T-cell (primary cell): ENCODE measurements around the gene ACP4. TPM values are rescaled to one million over a fixed set of nuclear protein-coding genes. Genes with fewer than 3 reads are reported as not detected.
"Not testable (repeated sequence)": the region's sequence is repeated elsewhere in the genome, so short reads cannot be mapped to it uniquely, and the experiment has no call there.

Experiments used
- ATAC-seq, 4 experiments: fragments of 200-7000 bp in 3 of 4; fragments of 150-1000 bp in 1 of 4; cut with Tn5 transposase; replicated peaks in 1 of 4; 1 replicate in 3 of 4; 2 replicates in 1 of 4; pipeline ENCODE4 v1.10.0; 2021; ENCODE audit warnings: moderate library complexity in 3 of 4, mild to moderate bottlenecking in 2 of 4, moderate number of reproducible peaks in 1 of 4
- CTCF ChIA-PET, 2 donors: fragments of 300-600 bp; sonication (Branson Sonifier 250); formaldehyde crosslinking; loops; one replicate each; lab custom pipeline; 2022; ENCODE audit warnings: antibody characterized with exemption in 2 of 2; lab: Charles Lee
- POLR2A ChIA-PET, 2 donors: fragments of 300-600 bp; sonication (Branson Sonifier 250); formaldehyde crosslinking; loops; one replicate each; lab custom pipeline; 2022; ENCODE audit warnings: antibody characterized with exemption in 2 of 2; lab: Charles Lee
- DNase-seq, 35 experiments: peaks; one replicate each; pipeline versions ENCODE4 v3.0.0 to v3.0.0-alpha.2; 2013 to 2023
- H3K27ac ChIP-seq: one replicate; pipeline ENCODE4 v1.5.1; 2013; ENCODE audit warnings: low read length
- H3K27me3 ChIP-seq, 2 experiments: replicated peaks in 1 of 2; 1 replicate in 1 of 2; 2 replicates in 1 of 2; pipeline versions ENCODE4 v1.6.1 to v1.7.0; 2013; ENCODE audit warnings: low read length in 1 of 2, mixed read lengths in 1 of 2; ENCODE audit not compliant: control insufficient read depth in 2 of 2, insufficient read depth in 2 of 2; ENCODE audit errors: extremely low read depth in 1 of 2
- H3K36me3 ChIP-seq, 2 donors: 1 replicate in 1 of 2; 2 replicates in 1 of 2; pipeline versions ENCODE4 v1.6.1 to v1.7.0; 2013; ENCODE audit warnings: low read length in 1 of 2; ENCODE audit not compliant: control insufficient read depth in 2 of 2, insufficient read depth in 1 of 2; ENCODE audit errors: extremely low read depth in 1 of 2
- H3K4me1 ChIP-seq, 2 experiments: 1 replicate in 1 of 2; 2 replicates in 1 of 2; pipeline versions ENCODE4 v1.6.1 to v1.7.0; 2013; ENCODE audit warnings: low read length in 2 of 2, mixed read lengths in 1 of 2; ENCODE audit not compliant: insufficient read depth in 2 of 2, control insufficient read depth in 1 of 2; ENCODE audit errors: extremely low read depth in 1 of 2
- H3K4me3 ChIP-seq, 2 donors: 1 replicate in 1 of 2; 2 replicates in 1 of 2; pipeline versions ENCODE4 v1.5.1 to v1.7.0; 2013; ENCODE audit warnings: mild to moderate bottlenecking in 2 of 2, low read length in 1 of 2, moderate library complexity in 1 of 2; ENCODE audit not compliant: control insufficient read depth in 1 of 2; ENCODE audit errors: extremely low read depth in 1 of 2
- H3K9me3 ChIP-seq: 2 replicates; pipeline ENCODE4 v1.7.0; 2013
- H3K27ac Mint-ChIP-seq, 2 donors: one replicate each; pipeline ENCODE4 v1.8.0; 2020 to 2021; ENCODE audit warnings: mild to moderate bottlenecking in 2 of 2, mixed read lengths in 2 of 2
- H3K27me3 Mint-ChIP-seq, 2 donors: one replicate each; pipeline ENCODE4 v1.8.0; 2021 to 2022; ENCODE audit warnings: mixed read lengths in 2 of 2
- H3K36me3 Mint-ChIP-seq: one replicate; pipeline ENCODE4 v1.8.0; 2021; ENCODE audit warnings: mixed read lengths
- H3K4me1 Mint-ChIP-seq, 3 donors: one replicate each; pipeline ENCODE4 v1.8.0; 2020 to 2022; ENCODE audit warnings: mixed read lengths in 3 of 3, mild to moderate bottlenecking in 1 of 3
- H3K4me3 Mint-ChIP-seq, 3 donors: one replicate each; pipeline ENCODE4 v1.8.0; 2020 to 2022; ENCODE audit warnings: mild to moderate bottlenecking in 3 of 3, mixed read lengths in 3 of 3, moderate library complexity in 3 of 3
- H3K9me3 Mint-ChIP-seq, 3 donors: one replicate each; pipeline ENCODE4 v1.8.0; 2020 to 2022; ENCODE audit warnings: mixed read lengths in 3 of 3
- WGBS: methylation state at CpG from one replicate; pipeline ENCODE4 v1.1.5; 2013; ENCODE audit warnings: missing lambda C conversion rate; ENCODE audit not compliant: insufficient coverage; 5-methylcytosine and 5-hydroxymethylcytosine counted together
- total RNA-seq, 35 experiments: library from RNA in 6 of 35; stranded (reverse) in 6 of 35; fragments of 120-200 nt in 1 of 35; gene quantifications; one replicate each; pipeline versions ENCODE4 v1.2.1 to v1.2.4 and lab custom pipeline; 2013 to 2026

Gene ACP4
- total RNA-seq, 5 donors from 2014 or later (not counting 1 experiment from before 2014, with no cell fraction given) = not detected

- Histone ChIP-seq H3K36me3 (no peaks in the 10 kb centered on the region), H3K27ac (no peak overlapping the region), H3K4me3 (no peak overlapping the region), H3K27me3 (peaks cover 0 to 13% of the 10 kb centered on the region in 2 experiments), H3K4me1 (no peaks in the 10 kb centered on the region), H3K9me3 (no peaks in the 10 kb centered on the region)
- Mint-ChIP-seq H3K27ac (no peak overlapping the region), H3K27me3 (peaks cover 20 to 24% of the 10 kb centered on the region in 2 donors), H3K4me1 (no peaks in the 10 kb centered on the region), H3K4me3 (no peak overlapping the region), H3K9me3 (no peaks in the 10 kb centered on the region), H3K36me3 (no peaks in the 10 kb centered on the region)
- WGBS = 87% methylated on average over 12 of the region's 15 CpGs
- POLR2A ChIA-PET = no interaction called here
- DNase-seq (no peak), ATAC-seq (no peak)
- CTCF ChIA-PET = no interaction called here
Measured at GRCh38 chr19:50750010-50750409, 40.2 kb upstream of the ACP4 start.

GRCh38 chr19:50753879-50754278, 36.3 kb upstream of the ACP4 start:
- POLR2A ChIA-PET = no interaction called here
- CTCF ChIA-PET = no interaction called here
- H3K4me1 Mint-ChIP-seq = no peaks in the 10 kb centered on the region
- no peaks in the 10 kb centered on the region for H3K4me1 ChIP-seq
- no peak overlapping the region for H3K4me3 ChIP-seq
- no peak for DNase-seq
- H3K27me3 ChIP-seq = peaks cover 0 to 10% of the 10 kb centered on the region in 2 experiments
- H3K27ac ChIP-seq = no peak overlapping the region
- H3K9me3 Mint-ChIP-seq = no peaks in the 10 kb centered on the region
- H3K27me3 Mint-ChIP-seq = peaks cover 17 to 19% of the 10 kb centered on the region in 2 donors
- no peaks in the 10 kb centered on the region for H3K9me3 ChIP-seq
- no peaks in the 10 kb centered on the region for H3K36me3 ChIP-seq
- no peaks in the 10 kb centered on the region for H3K36me3 Mint-ChIP-seq
- H3K4me3 Mint-ChIP-seq = no peak overlapping the region
- 63% methylated on average over 2 of the region's 4 CpGs for WGBS
- no peak overlapping the region for H3K27ac Mint-ChIP-seq
- no peak for ATAC-seq

GRCh38 chr19:50756244-50756643, 34.0 kb upstream of the ACP4 start:
- 61% methylated on average over 4 of the region's 8 CpGs for WGBS
- H3K36me3 ChIP-seq, H3K4me3 Mint-ChIP-seq, H3K27ac Mint-ChIP-seq, H3K9me3 ChIP-seq, H3K27ac ChIP-seq, H3K36me3 Mint-ChIP-seq, POLR2A ChIA-PET, CTCF ChIA-PET, H3K4me3 ChIP-seq, ATAC-seq, H3K9me3 Mint-ChIP-seq, H3K4me1 Mint-ChIP-seq, DNase-seq, H3K4me1 ChIP-seq: not testable (repeated sequence)
- H3K27me3 ChIP-seq = peaks cover 0 to 13% of the 10 kb centered on the region in 2 experiments
- H3K27me3 Mint-ChIP-seq = peaks cover 17 to 23% of the 10 kb centered on the region in 2 donors

GRCh38 chr19:50757624-50758023, 32.6 kb upstream of the ACP4 start:
- ATAC-seq, H3K36me3 ChIP-seq, H3K4me1 Mint-ChIP-seq, H3K9me3 Mint-ChIP-seq, H3K4me3 Mint-ChIP-seq, H3K27ac Mint-ChIP-seq, CTCF ChIA-PET, DNase-seq, H3K36me3 Mint-ChIP-seq, H3K4me1 ChIP-seq, H3K4me3 ChIP-seq, H3K9me3 ChIP-seq, POLR2A ChIA-PET, H3K27ac ChIP-seq: not testable (repeated sequence)
- peaks cover 17 to 21% of the 10 kb centered on the region in 2 donors for H3K27me3 Mint-ChIP-seq
- WGBS = no CpG with 5 or more reads among the region's 3 CpGs
- peaks cover 0 to 13% of the 10 kb centered on the region in 2 experiments for H3K27me3 ChIP-seq

GRCh38 chr19:50759076-50759475, 31.1 kb upstream of the ACP4 start:
- H3K4me3 ChIP-seq, CTCF ChIA-PET, H3K27ac ChIP-seq, H3K9me3 ChIP-seq, DNase-seq, H3K9me3 Mint-ChIP-seq, H3K27ac Mint-ChIP-seq, H3K4me3 Mint-ChIP-seq, POLR2A ChIA-PET, H3K36me3 Mint-ChIP-seq, H3K4me1 ChIP-seq, ATAC-seq, H3K36me3 ChIP-seq, H3K4me1 Mint-ChIP-seq: not testable (repeated sequence)
- 91% methylated on average over 7 of the region's 18 CpGs for WGBS
- H3K27me3 ChIP-seq = peaks cover 0 to 11% of the 10 kb centered on the region in 2 experiments
- peaks cover 12 to 14% of the 10 kb centered on the region in 2 donors for H3K27me3 Mint-ChIP-seq

- no peak for ATAC-seq
- peaks cover 0 to 8% of the 10 kb centered on the region in 2 experiments for H3K27me3 ChIP-seq
- 50% methylated on average over 2 of the region's 4 CpGs for WGBS
- Mint-ChIP-seq H3K27ac (no peak overlapping the region), H3K36me3 (no peaks in the 10 kb centered on the region), H3K27me3 (peaks cover 10 to 19% of the 10 kb centered on the region in 2 donors), H3K4me1 (no peaks in the 10 kb centered on the region), H3K4me3 (no peak overlapping the region), H3K9me3 (peaks cover 0 to 4% (median 0%) of the 10 kb centered on the region in 3 donors)
- no peaks in the 10 kb centered on the region for H3K4me1 ChIP-seq
- ChIA-PET CTCF (interaction anchor here in 1 of 2 donors (0.7 kb wide), 1 partner anchor 60 kb away, joined by 3 read pairs; no protein-coding TSS in a partner anchor), POLR2A (no interaction called here)
- DNase-seq = peak in 1 of 35 experiments; percentile 16
- H3K9me3 ChIP-seq = no peaks in the 10 kb centered on the region
- no peak overlapping the region for H3K4me3 ChIP-seq
- H3K27ac ChIP-seq = no peak overlapping the region
- no peaks in the 10 kb centered on the region for H3K36me3 ChIP-seq
Measured at GRCh38 chr19:50759886-50760285, 30.3 kb upstream of the ACP4 start.

GRCh38 chr19:50761501-50761900, 28.7 kb upstream of the ACP4 start:
- H3K36me3 ChIP-seq, H3K36me3 Mint-ChIP-seq, ATAC-seq, POLR2A ChIA-PET, H3K4me1 ChIP-seq, H3K9me3 Mint-ChIP-seq, H3K27me3 ChIP-seq, H3K27ac ChIP-seq, H3K4me3 Mint-ChIP-seq, H3K4me1 Mint-ChIP-seq, H3K9me3 ChIP-seq, CTCF ChIA-PET, DNase-seq, H3K27ac Mint-ChIP-seq, H3K4me3 ChIP-seq: not testable (repeated sequence)
- peaks cover 9 to 22% of the 10 kb centered on the region in 2 donors for H3K27me3 Mint-ChIP-seq
- 68% methylated on average over 2 of the region's 3 CpGs for WGBS
